GM12891 (cell line): ENCODE results near the gene NEFH.

Experiments used
- POLR2A ChIP-seq: IDR thresholded peaks from 2 replicates; pipeline ENCODE4 v1.6.1; 2011; ENCODE audit warnings: low read depth, low read length, control low read depth
- POLR2AphosphoS5 ChIP-seq: IDR thresholded peaks from 2 replicates; pipeline ENCODE4 v1.6.1; 2011; ENCODE audit warnings: low read depth, low read length, control low read depth

DNA sequence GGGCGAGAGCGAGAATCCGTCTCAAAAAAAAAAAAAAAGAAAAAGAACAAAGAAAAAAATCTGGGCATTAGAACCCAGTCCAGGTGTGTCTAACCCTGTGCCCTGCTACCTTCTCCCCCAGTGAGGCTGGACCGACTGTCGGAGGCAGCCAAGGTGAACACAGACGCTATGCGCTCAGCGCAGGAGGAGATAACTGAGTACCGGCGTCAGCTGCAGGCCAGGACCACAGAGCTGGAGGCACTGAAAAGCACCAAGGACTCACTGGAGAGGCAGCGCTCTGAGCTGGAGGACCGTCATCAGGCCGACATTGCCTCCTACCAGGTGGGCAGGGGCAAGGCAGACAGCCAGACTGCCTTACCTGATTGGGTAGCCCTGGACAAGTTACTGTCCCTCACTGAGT is 3.2 kb downstream of the NEFH start:
- TF ChIP-seq POLR2AphosphoS5, result no peak
- no peak for TF ChIP-seq POLR2A
